Measurements from ENCODE around the gene THAP4. TPM values are rescaled to one million over a fixed set of nuclear protein-coding genes. Genes with fewer than 3 reads are reported as not detected.
"Not testable (repeated sequence)": the region's sequence is repeated elsewhere in the genome, so short reads cannot be mapped to it uniquely, and the experiment has no call there.

THAP4 gene
- total RNA-seq, 4 donors from 2014 or later = 27.3 to 61.2 (median 42.0) TPM

DNA sequence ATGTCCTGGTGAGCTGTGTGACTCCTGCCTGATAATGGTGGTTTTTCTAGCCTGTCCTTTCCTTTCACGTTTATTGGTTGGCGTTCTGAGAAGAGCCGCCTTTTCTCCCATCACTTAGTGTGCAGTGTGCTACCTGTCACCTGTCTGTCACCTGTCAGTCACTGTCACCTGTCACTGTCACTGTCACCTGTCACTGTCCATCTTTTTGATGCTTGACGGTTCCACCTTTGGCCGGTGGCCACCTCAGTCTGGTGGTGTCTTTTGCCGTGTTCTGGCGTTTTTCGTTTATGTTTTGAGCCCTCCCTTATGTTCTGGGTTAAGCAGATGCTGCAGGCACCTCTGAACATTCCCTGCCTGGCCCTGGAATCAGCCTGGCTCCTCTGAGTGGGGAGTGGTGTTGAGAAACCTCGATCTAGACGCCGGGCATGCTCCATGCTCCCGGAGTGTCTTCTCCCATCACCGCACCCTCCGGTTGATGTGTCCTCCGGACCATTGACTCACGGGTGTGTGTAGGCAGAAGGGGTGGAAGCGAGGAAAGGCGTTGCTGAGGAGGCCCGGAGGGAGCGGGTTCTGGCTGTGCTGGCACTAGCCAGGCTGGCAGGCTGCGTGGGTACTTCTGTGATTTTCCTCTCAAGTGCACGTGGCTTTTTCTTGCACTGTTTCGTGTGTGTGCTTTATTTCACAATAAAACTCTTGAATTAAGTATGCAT lies 28.9 kb upstream of the THAP4 start:
- WGBS, 2 donors = 82 to 83% methylated on average over 23 of the region's 23 CpGs
- Histone ChIP-seq H3K4me1 (no peaks in the 10 kb centered on the region), H3K4me3 (no peak overlapping the region), H3K27me3 (no peaks in the 10 kb centered on the region), H3K27ac (peak overlapping the region in 1 of 4 donors; percentile 67), H3K9me3 (no peaks in the 10 kb centered on the region), H3K36me3 (peaks cover 0 to 74% (median 32%) of the 10 kb centered on the region in 3 donors)
- DNase-seq (ENCODE audit: low spot score in 2 of 2) = no peak
- TF ChIP-seq POLR2A (IDR thresholded peaks at IDR 0.05) (no peak), CTCF (IDR thresholded peaks at IDR 0.05) (no peak), EP300 (IDR thresholded peaks at IDR 0.05) (no peak)

DNA sequence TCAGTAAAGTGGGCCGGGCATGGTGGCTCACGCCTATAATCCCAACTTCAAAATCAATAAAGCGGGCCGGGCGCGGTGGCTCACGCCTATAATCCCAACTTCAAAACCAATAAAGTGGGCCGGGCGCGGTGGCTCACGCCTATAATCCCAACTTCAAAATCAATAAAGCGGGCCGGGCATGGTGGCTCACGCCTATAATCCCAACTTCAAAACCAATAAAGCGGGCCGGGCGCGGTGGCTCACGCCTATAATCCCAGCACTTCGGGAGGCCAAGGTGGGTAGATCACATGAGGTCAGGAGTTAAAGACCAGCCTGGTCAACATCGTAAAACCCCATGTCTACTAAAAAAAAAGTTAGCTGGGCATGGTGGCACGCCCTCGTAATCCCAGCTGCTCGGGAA lies 25.8 kb upstream of the THAP4 start:
- not testable (repeated sequence) for H3K27ac ChIP-seq; H3K4me1 ChIP-seq; H3K9me3 ChIP-seq; H3K27me3 ChIP-seq; H3K4me3 ChIP-seq; DNase-seq (ENCODE audit: low spot score in 2 of 2)
- peaks cover 3 to 74% (median 21%) of the 10 kb centered on the region in 3 donors for H3K36me3 ChIP-seq
- WGBS, 2 donors = 87 to 90% methylated on average over 24 of the region's 24 CpGs

GRCh38 chr2:241660593-241661213 lies 23.7 kb upstream of the THAP4 start:
- H3K4me1 ChIP-seq = no peaks in the 10 kb centered on the region
- no peak for TF ChIP-seq EP300 (IDR thresholded peaks at IDR 0.05)
- no peak for TF ChIP-seq POLR2A (IDR thresholded peaks at IDR 0.05)
- TF ChIP-seq CTCF (IDR thresholded peaks at IDR 0.05) = no peak
- no peak overlapping the region for H3K4me3 ChIP-seq
- peaks cover 3 to 79% (median 7%) of the 10 kb centered on the region in 3 donors for H3K36me3 ChIP-seq
- no peak for DNase-seq (ENCODE audit: low spot score in 2 of 2)
- no peak overlapping the region for H3K27ac ChIP-seq
- 91 to 93% methylated on average over 11 to 14 of the region's 14 CpGs for WGBS, 2 donors
- no peaks in the 10 kb centered on the region for H3K9me3 ChIP-seq
- H3K27me3 ChIP-seq = no peaks in the 10 kb centered on the region

DNA sequence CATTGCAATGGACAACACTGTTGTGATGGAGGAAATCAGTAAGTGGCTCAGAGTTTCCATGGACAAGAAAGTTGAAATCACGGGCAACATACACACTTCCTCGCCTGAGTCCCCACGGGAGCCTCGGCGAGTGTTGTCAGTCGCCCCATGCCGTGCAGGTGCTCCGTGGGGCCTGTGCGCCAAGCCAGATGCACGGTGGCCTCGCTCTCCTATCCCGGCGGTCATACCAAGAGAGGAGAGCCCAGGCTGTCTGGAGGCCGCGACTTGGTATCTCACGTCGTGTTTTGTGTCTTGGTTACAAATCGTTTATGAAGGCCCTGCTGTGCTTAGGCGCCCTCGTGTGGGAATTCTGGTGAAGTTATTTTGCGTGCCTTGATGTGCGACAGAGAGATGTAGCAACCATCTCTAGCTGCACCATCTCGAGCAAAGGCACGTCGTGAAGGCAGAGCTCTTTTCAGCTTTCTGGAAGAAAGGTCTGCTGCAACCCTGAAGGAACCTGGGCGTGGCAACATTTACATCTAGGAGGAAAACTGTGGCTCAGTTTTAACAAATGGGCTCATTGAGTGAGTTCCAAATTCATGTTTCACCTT lies 22.3 kb upstream of the THAP4 start:
- TF ChIP-seq CTCF (IDR thresholded peaks at IDR 0.05) (peak; percentile 43 to 63 (median 52)), EP300 (IDR thresholded peaks at IDR 0.05) (no peak), POLR2A (IDR thresholded peaks at IDR 0.05) (no peak)
- H3K4me3 ChIP-seq = no peak overlapping the region
- no peaks in the 10 kb centered on the region for H3K9me3 ChIP-seq
- peak; percentile 48 to 67 for DNase-seq (ENCODE audit: low spot score in 2 of 2)
- H3K36me3 ChIP-seq = peaks cover 3 to 93% (median 16%) of the 10 kb centered on the region in 3 donors
- H3K4me1 ChIP-seq = no peaks in the 10 kb centered on the region
- H3K27ac ChIP-seq = no peak overlapping the region
- 46 to 54% methylated on average over 25 of the region's 26 CpGs for WGBS, 2 donors
- H3K27me3 ChIP-seq = no peaks in the 10 kb centered on the region

- Histone ChIP-seq H3K27ac (no peak overlapping the region), H3K4me3 (no peak overlapping the region), H3K9me3 (no peaks in the 10 kb centered on the region), H3K4me1 (no peaks in the 10 kb centered on the region), H3K36me3 (peaks cover 3 to 98% (median 16%) of the 10 kb centered on the region in 3 donors), H3K27me3 (no peaks in the 10 kb centered on the region)
- TF ChIP-seq CTCF (IDR thresholded peaks at IDR 0.05) (no peak), EP300 (IDR thresholded peaks at IDR 0.05) (no peak), POLR2A (IDR thresholded peaks at IDR 0.05) (no peak)
- no peak for DNase-seq (ENCODE audit: low spot score in 2 of 2)
- WGBS, 2 donors = 79 to 81% methylated on average over 5 of the region's 5 CpGs
Measured at GRCh38 chr2:241658296-241658695, 21.3 kb upstream of the THAP4 start.

Measured in tibial nerve (tissue), 4 donors.